ENCODE measurements around the gene XRCC1.
"Not testable (repeated sequence)": the region's sequence is repeated elsewhere in the genome, so short reads cannot be mapped to it uniquely, and the experiment has no call there.

The XRCC1 gene

GRCh38 chr19:43518051-43518450 lies 57.3 kb downstream of the XRCC1 start:
- peak overlapping the region; percentile 4; the same call in 1 of the 2 replicates for H3K4me2 ChIP-seq (ENCODE audit: low read length)
- H3K36me3 ChIP-seq (replicated peaks; ENCODE audit: low read depth, low read length), result no peaks in the 10 kb centered on the region
- peaks cover 12% of the 10 kb centered on the region; the same call in 1 of the 2 replicates for H3K4me1 ChIP-seq (ENCODE audit: low read length)
- H4K20me1 ChIP-seq (ENCODE audit: insufficient read depth, low read length), result no peaks in the 10 kb centered on the region
- no peaks in the 10 kb centered on the region for H3K9me3 ChIP-seq (ENCODE audit: insufficient read depth, low read length)
- H3K9ac ChIP-seq (ENCODE audit: low read length), result no peak overlapping the region
- no peaks in the 10 kb centered on the region for H3K27me3 ChIP-seq (ENCODE audit: low read depth, low read length)
- no peaks in the 10 kb centered on the region for H3K79me2 ChIP-seq (ENCODE audit: low read length)
- no peak overlapping the region for H2AFZ ChIP-seq (ENCODE audit: low read depth, low read length)
- TF ChIP-seq EZH2phosphoT487 (IDR thresholded peaks at IDR 0.05; ENCODE audit: low read depth) (no peak), CTCF (IDR thresholded peaks at IDR 0.05; ENCODE audit: low read depth, low read length) (no peak)
- H3K4me3 ChIP-seq (ENCODE audit: low read length), result no peak overlapping the region
- no peak overlapping the region for H3K27ac ChIP-seq (ENCODE audit: low read length)

- H3K4me3 ChIP-seq (ENCODE audit: low read length); H3K36me3 ChIP-seq (replicated peaks; ENCODE audit: low read depth, low read length); H2AFZ ChIP-seq (ENCODE audit: low read depth, low read length); H3K27me3 ChIP-seq (ENCODE audit: low read depth, low read length); H3K9ac ChIP-seq (ENCODE audit: low read length); H3K4me1 ChIP-seq (ENCODE audit: low read length); H3K9me3 ChIP-seq (ENCODE audit: insufficient read depth, low read length); H3K27ac ChIP-seq (ENCODE audit: low read length); H3K79me2 ChIP-seq (ENCODE audit: low read length); H3K4me2 ChIP-seq (ENCODE audit: low read length); H4K20me1 ChIP-seq (ENCODE audit: insufficient read depth, low read length): not testable (repeated sequence)
Observed at GRCh38 chr19:43512399-43512798, 62.9 kb downstream of the XRCC1 start.

GRCh38 chr19:43511324-43511723 lies 64.0 kb downstream of the XRCC1 start:
- H3K4me1 ChIP-seq (ENCODE audit: low read length), result no peaks in the 10 kb centered on the region
- no peaks in the 10 kb centered on the region for H3K79me2 ChIP-seq (ENCODE audit: low read length)
- no peak overlapping the region for H3K9ac ChIP-seq (ENCODE audit: low read length)
- no peak overlapping the region for H2AFZ ChIP-seq (ENCODE audit: low read depth, low read length)
- no peaks in the 10 kb centered on the region for H3K9me3 ChIP-seq (ENCODE audit: insufficient read depth, low read length)
- no peak overlapping the region for H3K4me3 ChIP-seq (ENCODE audit: low read length)
- no peaks in the 10 kb centered on the region for H4K20me1 ChIP-seq (ENCODE audit: insufficient read depth, low read length)
- no peak overlapping the region for H3K4me2 ChIP-seq (ENCODE audit: low read length)
- H3K27me3 ChIP-seq (ENCODE audit: low read depth, low read length), result no peaks in the 10 kb centered on the region
- no peak overlapping the region for H3K27ac ChIP-seq (ENCODE audit: low read length)
- H3K36me3 ChIP-seq (replicated peaks; ENCODE audit: low read depth, low read length), result no peaks in the 10 kb centered on the region
- TF ChIP-seq CTCF (IDR thresholded peaks at IDR 0.05; ENCODE audit: low read depth, low read length) (no peak), EZH2phosphoT487 (IDR thresholded peaks at IDR 0.05; ENCODE audit: low read depth) (no peak)

GRCh38 chr19:43510713-43511112 lies 64.6 kb downstream of the XRCC1 start:
- Histone ChIP-seq H3K4me1 (ENCODE audit: low read length) (no peaks in the 10 kb centered on the region), H3K36me3 (replicated peaks; ENCODE audit: low read depth, low read length) (no peaks in the 10 kb centered on the region), H3K4me3 (ENCODE audit: low read length) (no peak overlapping the region), H3K79me2 (ENCODE audit: low read length) (no peaks in the 10 kb centered on the region), H3K27me3 (ENCODE audit: low read depth, low read length) (no peaks in the 10 kb centered on the region), H3K9ac (ENCODE audit: low read length) (no peak overlapping the region), H3K9me3 (ENCODE audit: insufficient read depth, low read length) (no peaks in the 10 kb centered on the region), H3K4me2 (ENCODE audit: low read length) (no peak overlapping the region), H4K20me1 (ENCODE audit: insufficient read depth, low read length) (no peaks in the 10 kb centered on the region), H2AFZ (ENCODE audit: low read depth, low read length) (no peak overlapping the region), H3K27ac (ENCODE audit: low read length) (no peak overlapping the region)
- TF ChIP-seq CTCF (IDR thresholded peaks at IDR 0.05; ENCODE audit: low read depth, low read length), result no peak
- TF ChIP-seq EZH2phosphoT487 (IDR thresholded peaks at IDR 0.05; ENCODE audit: low read depth), result no peak

- no peaks in the 10 kb centered on the region for H3K9me3 ChIP-seq (ENCODE audit: insufficient read depth, low read length)
Observed at GRCh38 chr19:43507880-43508279, 67.4 kb downstream of the XRCC1 start.

More at GRCh38 chr19:43507880-43508279, 67.4 kb downstream of the XRCC1 start:
- H3K27ac ChIP-seq (ENCODE audit: low read length), result no peak overlapping the region
- H3K79me2 ChIP-seq (ENCODE audit: low read length), result peaks cover 9% of the 10 kb centered on the region
- H3K4me1 ChIP-seq (ENCODE audit: low read length), result peaks cover 6% of the 10 kb centered on the region
- TF ChIP-seq EZH2phosphoT487 (IDR thresholded peaks at IDR 0.05; ENCODE audit: low read depth) (no peak), CTCF (IDR thresholded peaks at IDR 0.05; ENCODE audit: low read depth, low read length) (no peak)
- peaks cover 1% of the 10 kb centered on the region for H3K36me3 ChIP-seq (replicated peaks; ENCODE audit: low read depth, low read length)
- H3K4me3 ChIP-seq (ENCODE audit: low read length), result no peak overlapping the region
- H4K20me1 ChIP-seq (ENCODE audit: insufficient read depth, low read length), result no peaks in the 10 kb centered on the region
- H3K9ac ChIP-seq (ENCODE audit: low read length), result no peak overlapping the region
- H3K27me3 ChIP-seq (ENCODE audit: low read depth, low read length), result no peaks in the 10 kb centered on the region
- no peak overlapping the region for H2AFZ ChIP-seq (ENCODE audit: low read depth, low read length)
- no peak overlapping the region for H3K4me2 ChIP-seq (ENCODE audit: low read length)
